Fibroblast of lung (primary cell): Measurements from ENCODE around the gene GPR25. TPM values are rescaled to one million over a fixed set of nuclear protein-coding genes. Genes with fewer than 3 reads are reported as not detected.

Source experiments
- DNase-seq, 2 donors: peaks; one replicate each; pipeline versions ENCODE4 v3.0.0 to v3.0.0-alpha.2; 2010; ENCODE audit warnings: low read depth in 2 of 2
- H2AFZ ChIP-seq: 2 replicates; pipeline ENCODE4 v1.5.1; 2012; ENCODE audit warnings: low read length, control low read depth, inconsistent platforms
- H3K27ac ChIP-seq: 2 replicates; pipeline ENCODE4 v1.5.1; 2011; ENCODE audit warnings: low read length, control low read depth; ENCODE audit not compliant: insufficient read depth
- H3K27me3 ChIP-seq: 2 replicates; pipeline ENCODE4 v1.5.1; 2011; ENCODE audit warnings: mild to moderate bottlenecking, low read length; ENCODE audit not compliant: control insufficient read depth, insufficient read depth
- H3K36me3 ChIP-seq: 2 replicates; pipeline ENCODE4 v1.5.1; 2011; ENCODE audit warnings: low read length; ENCODE audit not compliant: control insufficient read depth, insufficient read depth
- H3K4me1 ChIP-seq: 2 replicates; pipeline ENCODE4 v1.5.1; 2011; ENCODE audit warnings: low read length; ENCODE audit not compliant: control insufficient read depth, insufficient read depth; ENCODE audit errors: extremely low read depth
- H3K4me2 ChIP-seq: 2 replicates; pipeline ENCODE4 v1.5.1; 2011; ENCODE audit warnings: low read length, control low read depth; ENCODE audit not compliant: insufficient read depth; ENCODE audit errors: extremely low read depth
- H3K4me3 ChIP-seq, 4 experiments: fragments of 200-600 bp in 1 of 4; sonication (generic) in 1 of 4; replicated peaks in 1 of 4; 2 replicates each; pipeline ENCODE4 v1.5.1; 2011 to 2016; ENCODE audit warnings: low read length in 4 of 4, low read depth in 3 of 4, mild to moderate bottlenecking in 3 of 4, control low read depth in 2 of 4, inconsistent platforms in 1 of 4, mixed read lengths in 1 of 4; ENCODE audit not compliant: insufficient read depth in 1 of 4; ENCODE audit errors: control extremely low read depth in 1 of 4
- H3K79me2 ChIP-seq: 2 replicates; pipeline ENCODE4 v1.5.1; 2012; ENCODE audit warnings: mild to moderate bottlenecking, low read length, inconsistent platforms; ENCODE audit not compliant: control insufficient read depth, insufficient read depth
- H3K9ac ChIP-seq: 2 replicates; pipeline ENCODE4 v1.5.1; 2011; ENCODE audit warnings: mild to moderate bottlenecking, low read length, control low read depth; ENCODE audit not compliant: insufficient read depth
- H3K9me3 ChIP-seq: 2 replicates; pipeline ENCODE4 v1.5.1; 2012; ENCODE audit warnings: low read depth, low read length; ENCODE audit not compliant: control insufficient read depth, insufficient read depth
- H4K20me1 ChIP-seq: 2 replicates; pipeline ENCODE4 v1.5.1; 2011; ENCODE audit warnings: low read length; ENCODE audit not compliant: control insufficient read depth, insufficient read depth; ENCODE audit errors: extremely low read depth
- CTCF ChIP-seq, 2 donors: IDR thresholded peaks in 1 of 2; conservative IDR thresholded peaks in 1 of 2; 1 replicate in 1 of 2; 2 replicates in 1 of 2; pipeline ENCODE4 v1.5.1; 2011 to 2012; ENCODE audit warnings: low read length in 2 of 2, control low read depth in 1 of 2, inconsistent platforms in 1 of 2, low read depth in 1 of 2, mild to moderate bottlenecking in 1 of 2
- EZH2 ChIP-seq: IDR thresholded peaks from 2 replicates; pipeline ENCODE4 v1.5.1; 2012; ENCODE audit warnings: low read length, control low read depth, mild to moderate bottlenecking; ENCODE audit errors: missing control alignments
- polyA plus RNA-seq, 2 donors: library from polyadenylated mRNA; depleted of rRNA in 1 of 2; stranded (reverse) in 1 of 2; unstranded in 1 of 2; fragments of >200 nt; gene quantifications; 2 replicates each; pipeline ENCODE4 v1.2.1, GENCODE V29; 2011 to 2012; ENCODE audit warnings: missing spikeins in 1 of 2
- total RNA-seq: library from RNA; depleted of rRNA; stranded (reverse); fragments of >200 nt; gene quantifications from 2 replicates; pipeline ENCODE4 v1.2.1, GENCODE V29; 2014

The GPR25 gene
- total and polyA plus RNA-seq, 2 donors (not counting 1 experiment from before 2014, with no cell fraction given), result not detected

GRCh38 chr1:200912737-200913407, 40.1 kb downstream of the GPR25 start:
- Histone ChIP-seq H3K9ac (no peak overlapping the region), H3K4me3 (no peak overlapping the region), H2AFZ (no peak overlapping the region), H4K20me1 (no peaks in the 10 kb centered on the region), H3K4me2 (no peak overlapping the region), H3K27me3 (no peaks in the 10 kb centered on the region), H3K36me3 (no peaks in the 10 kb centered on the region), H3K27ac (no peak overlapping the region), H3K4me1 (no peaks in the 10 kb centered on the region), H3K9me3 (no peaks in the 10 kb centered on the region), H3K79me2 (no peaks in the 10 kb centered on the region)
- TF ChIP-seq EZH2, result no peak
- TF ChIP-seq CTCF (conservative IDR thresholded peaks at IDR 0.05 in 1 of 2, IDR thresholded peaks at IDR 0.05 in 1 of 2; ENCODE audit: low read depth in 1 of 2, low read length in 2 of 2), result no peak
- no peak for DNase-seq

GRCh38 chr1:200916152-200916551, 43.4 kb downstream of the GPR25 start:
- Histone ChIP-seq H3K4me1 (no peaks in the 10 kb centered on the region), H3K4me3 (no peak overlapping the region), H3K4me2 (no peak overlapping the region), H3K79me2 (no peaks in the 10 kb centered on the region), H3K27ac (no peak overlapping the region), H4K20me1 (no peaks in the 10 kb centered on the region), H2AFZ (no peak overlapping the region), H3K36me3 (no peaks in the 10 kb centered on the region), H3K9ac (no peak overlapping the region), H3K27me3 (peaks cover 2% of the 10 kb centered on the region), H3K9me3 (no peaks in the 10 kb centered on the region)
- DNase-seq, result no peak
- TF ChIP-seq CTCF (conservative IDR thresholded peaks at IDR 0.05 in 1 of 2, IDR thresholded peaks at IDR 0.05 in 1 of 2; ENCODE audit: low read depth in 1 of 2, low read length in 2 of 2) (no peak), EZH2 (no peak)

GRCh38 chr1:200916681-200917080, 43.9 kb downstream of the GPR25 start:
- Histone ChIP-seq H3K9me3 (no peaks in the 10 kb centered on the region), H3K4me3 (no peak overlapping the region), H2AFZ (no peak overlapping the region), H3K4me2 (no peak overlapping the region), H3K27me3 (peaks cover 2% of the 10 kb centered on the region), H3K27ac (no peak overlapping the region), H3K4me1 (no peaks in the 10 kb centered on the region), H3K79me2 (no peaks in the 10 kb centered on the region), H4K20me1 (no peaks in the 10 kb centered on the region), H3K9ac (no peak overlapping the region), H3K36me3 (no peaks in the 10 kb centered on the region)
- no peak for DNase-seq
- TF ChIP-seq EZH2 (no peak), CTCF (conservative IDR thresholded peaks at IDR 0.05 in 1 of 2, IDR thresholded peaks at IDR 0.05 in 1 of 2; ENCODE audit: low read depth in 1 of 2, low read length in 2 of 2) (no peak)
